Hepatocyte (in vitro differentiated cells): Measurements from ENCODE around the gene PTPRQ. TPM values are rescaled to one million over a fixed set of nuclear protein-coding genes. Genes with fewer than 3 reads are reported as not detected.
A peak's percentile ranks its signal among the peaks of the same experiment; 100 is the strongest.

Experiments
- DNase-seq: peaks from one replicate; pipeline ENCODE4 v3.0.0-alpha.2; 2016; ENCODE audit warnings: low spot score
- H2AFZ ChIP-seq: fragments of 200-600 bp; sonication (generic); 2 replicates; pipeline ENCODE4 v1.6.0; 2016; ENCODE audit warnings: antibody characterized with exemption, mild to moderate bottlenecking
- H3K27ac ChIP-seq: fragments of 200-600 bp; sonication (generic); 2 replicates; pipeline ENCODE4 v1.5.1; 2016; ENCODE audit warnings: mild to moderate bottlenecking
- H3K27me3 ChIP-seq: fragments of 200-600 bp; sonication (generic); 2 replicates; pipeline ENCODE4 v1.6.1; 2016
- H3K36me3 ChIP-seq: fragments of 200-600 bp; sonication (generic); replicated peaks from 2 replicates; pipeline ENCODE4 v1.5.1; 2016; ENCODE audit warnings: low read depth; ENCODE audit not compliant: insufficient read depth
- H3K4me1 ChIP-seq: fragments of 200-600 bp; sonication (generic); 2 replicates; pipeline ENCODE4 v1.5.1; 2016; ENCODE audit warnings: mild to moderate bottlenecking, moderate library complexity; ENCODE audit not compliant: insufficient read depth
- H3K4me2 ChIP-seq: fragments of 200-600 bp; sonication (generic); 2 replicates; pipeline ENCODE4 v1.6.0; 2016
- H3K4me3 ChIP-seq: fragments of 200-600 bp; sonication (generic); 2 replicates; pipeline ENCODE4 v1.5.1; 2016; ENCODE audit warnings: mild to moderate bottlenecking
- H3K79me2 ChIP-seq: fragments of 200-600 bp; sonication (generic); 2 replicates; pipeline ENCODE4 v1.6.0; 2017; ENCODE audit warnings: mild to moderate bottlenecking
- H3K9me2 ChIP-seq: fragments of 200-600 bp; sonication (generic); replicated peaks from 2 replicates; pipeline ENCODE4 v1.6.0; 2017; ENCODE audit warnings: mild to moderate bottlenecking; ENCODE audit not compliant: insufficient read depth
- H3K9me3 ChIP-seq: fragments of 200-600 bp; sonication (generic); 2 replicates; pipeline ENCODE4 v1.5.1; 2016; ENCODE audit warnings: low read depth, mild to moderate bottlenecking
- H4K20me1 ChIP-seq: fragments of 200-600 bp; sonication (generic); 2 replicates; pipeline ENCODE4 v1.6.0; 2016; ENCODE audit warnings: mild to moderate bottlenecking; ENCODE audit not compliant: insufficient read depth, poor library complexity, severe bottlenecking
- CTCF ChIP-seq: fragments of 200-600 bp; sonication (generic); IDR thresholded peaks from 2 replicates; pipeline ENCODE4 v1.5.1; 2016; ENCODE audit warnings: antibody characterized with exemption, mild to moderate bottlenecking; ENCODE audit not compliant: poor library complexity
- EZH2 ChIP-seq: fragments of 200-600 bp; sonication (generic); IDR thresholded peaks from 2 replicates; pipeline ENCODE4 v1.6.1; 2016; ENCODE audit warnings: antibody characterized with exemption, mild to moderate bottlenecking, borderline replicate concordance
- EZH2phosphoT487 ChIP-seq: fragments of 200-600 bp; sonication (generic); IDR thresholded peaks from one replicate; pipeline ENCODE4 v1.6.1; 2018; ENCODE audit warnings: antibody characterized with exemption, mild to moderate bottlenecking, low read depth, moderate library complexity; ENCODE audit not compliant: unreplicated experiment, severe bottlenecking
- WGBS: methylation state at CpG from one replicate; pipeline ENCODE4 v1.1.6; 2016; ENCODE audit warnings: low lambda C conversion rate; ENCODE audit errors: missing lambda C conversion rate; 5-methylcytosine and 5-hydroxymethylcytosine counted together
- polyA plus RNA-seq: library from polyadenylated mRNA; unstranded; fragments of >200 nt; fragmentation: Nextera tagmentation; extraction: Ambion mirVana; gene quantifications from 2 replicates; pipeline ENCODE4 v1.2.1, GENCODE V29; 2016
- total RNA-seq: library from RNA; depleted of rRNA; stranded (reverse); fragments of >200 nt; gene quantifications from 2 replicates; pipeline ENCODE4 v1.2.3, GENCODE V29; 2014

PTPRQ gene
- total and polyA plus RNA-seq, 2 experiments from 2014 or later, result 0.03 TPM; not detected in 1

GRCh38 chr12:80702889-80703805, 259.1 kb downstream of the PTPRQ start:
- Histone ChIP-seq H3K4me2 (peak overlapping the region; percentile 68), H3K9me3 (no peaks in the 10 kb centered on the region), H3K27me3 (peaks cover 19% of the 10 kb centered on the region), H3K27ac (peak overlapping the region; percentile 67), H3K9me2 (no peaks in the 10 kb centered on the region), H3K79me2 (no peaks in the 10 kb centered on the region), H3K36me3 (no peaks in the 10 kb centered on the region), H3K4me1 (no peaks in the 10 kb centered on the region), H2AFZ (peak overlapping the region; percentile 57), H4K20me1 (no peaks in the 10 kb centered on the region), H3K4me3 (no peak overlapping the region)
- 44% methylated on average over 12 of the region's 12 CpGs for WGBS
- no peak for TF ChIP-seq CTCF
- no peak for TF ChIP-seq EZH2phosphoT487
- TF ChIP-seq EZH2, result no peak
- peak; percentile 64 for DNase-seq

GRCh38 chr12:80704420-80704819, 260.4 kb downstream of the PTPRQ start:
- Histone ChIP-seq H3K79me2 (no peaks in the 10 kb centered on the region), H3K27me3 (peaks cover 32% of the 10 kb centered on the region), H3K4me1 (no peaks in the 10 kb centered on the region), H3K27ac (no peak overlapping the region), H3K9me3 (no peaks in the 10 kb centered on the region), H3K9me2 (no peaks in the 10 kb centered on the region), H2AFZ (no peak overlapping the region), H3K4me3 (no peak overlapping the region), H3K36me3 (no peaks in the 10 kb centered on the region), H4K20me1 (no peaks in the 10 kb centered on the region), H3K4me2 (no peak overlapping the region)
- no peak for DNase-seq
- 86% methylated on average over 2 of the region's 2 CpGs for WGBS
- TF ChIP-seq EZH2phosphoT487 (no peak), EZH2 (no peak), CTCF (no peak)

GRCh38 chr12:80707126-80707829, 263.2 kb downstream of the PTPRQ start, which contains the start of gene MYF6:
Gene MYF6 (plus strand): TSS chr12:80707634. CDS start chr12:80707720, 86 bp downstream.
- no peak for DNase-seq
- peak within 1 kb of the TSS; percentile 79 for H3K4me2 ChIP-seq
- 80% methylated on average over 4 of the region's 4 CpGs for WGBS

More at GRCh38 chr12:80707126-80707829, 263.2 kb downstream of the PTPRQ start, which contains the start of gene MYF6:
- Histone ChIP-seq H3K4me3 (no peak within 1 kb of the TSS), H3K4me1 (no peaks in the 10 kb centered on the region), H3K36me3 (no peaks in the 10 kb centered on the region), H3K9me2 (no peaks in the 10 kb centered on the region), H2AFZ (peak within 1 kb of the TSS; percentile 75), H4K20me1 (no peaks in the 10 kb centered on the region), H3K27me3 (peaks cover 61% of the 10 kb centered on the region), H3K79me2 (no peaks in the 10 kb centered on the region), H3K27ac (no peak within 1 kb of the TSS), H3K9me3 (no peaks in the 10 kb centered on the region)
- TF ChIP-seq EZH2phosphoT487, result no peak
- no peak for TF ChIP-seq EZH2
- no peak for TF ChIP-seq CTCF
